ENCODE results near the gene NTF3. TPM values are rescaled to one million over a fixed set of nuclear protein-coding genes. Genes with fewer than 3 reads are reported as not detected.
A peak's percentile ranks its signal among the peaks of the same experiment; 100 is the strongest.

Gene NTF3
- polyA plus RNA-seq, 1 of the 3 experiments (the other 2 are of a cell fraction) = not detected

DNA sequence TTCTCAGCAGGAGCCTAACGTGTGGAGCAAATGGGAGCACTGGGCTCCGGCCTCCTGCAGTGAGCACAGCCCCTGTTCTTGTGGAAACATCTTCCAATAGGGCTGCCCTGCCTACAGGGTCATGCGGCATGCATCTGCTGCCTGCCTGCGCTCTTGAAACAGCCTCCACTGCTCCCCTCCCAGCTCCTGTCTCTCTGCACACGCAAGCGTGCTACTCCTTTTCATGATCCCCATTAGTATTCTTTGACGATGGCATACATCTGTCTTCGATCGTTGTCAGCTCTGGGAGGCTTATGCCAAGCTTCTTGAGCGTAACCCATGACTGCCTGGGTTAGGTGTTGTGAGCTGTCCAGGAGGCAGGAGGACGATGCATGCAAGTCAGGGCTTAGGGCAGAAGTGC, 23.1 kb downstream of the NTF3 start:
- H3K9ac ChIP-seq = no peak overlapping the region
- POLR2A ChIA-PET = interaction anchor here (0.6 kb wide), 1 partner anchor 14 kb away, joined by 3 read pairs; no protein-coding TSS in a partner anchor
- TF ChIP-seq, protein P1, sequence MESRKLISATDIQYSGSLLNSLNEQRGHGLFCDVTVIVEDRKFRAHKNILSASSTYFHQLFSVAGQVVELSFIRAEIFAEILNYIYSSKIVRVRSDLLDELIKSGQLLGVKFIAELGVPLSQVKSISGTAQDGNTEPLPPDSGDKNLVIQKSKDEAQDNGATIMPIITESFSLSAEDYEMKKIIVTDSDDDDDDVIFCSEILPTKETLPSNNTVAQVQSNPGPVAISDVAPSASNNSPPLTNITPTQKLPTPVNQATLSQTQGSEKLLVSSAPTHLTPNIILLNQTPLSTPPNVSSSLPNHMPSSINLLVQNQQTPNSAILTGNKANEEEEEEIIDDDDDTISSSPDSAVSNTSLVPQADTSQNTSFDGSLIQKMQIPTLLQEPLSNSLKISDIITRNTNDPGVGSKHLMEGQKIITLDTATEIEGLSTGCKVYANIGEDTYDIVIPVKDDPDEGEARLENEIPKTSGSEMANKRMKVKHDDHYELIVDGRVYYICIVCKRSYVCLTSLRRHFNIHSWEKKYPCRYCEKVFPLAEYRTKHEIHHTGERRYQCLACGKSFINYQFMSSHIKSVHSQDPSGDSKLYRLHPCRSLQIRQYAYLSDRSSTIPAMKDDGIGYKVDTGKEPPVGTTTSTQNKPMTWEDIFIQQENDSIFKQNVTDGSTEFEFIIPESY (IDR thresholded peaks at IDR 0.05; ENCODE audit: borderline replicate concordance, low read depth) = no peak
- TF ChIP-seq RXRA (IDR thresholded peaks at IDR 0.05; ENCODE audit: borderline replicate concordance, low read depth) (no peak), YY1 (IDR thresholded peaks at IDR 0.05; ENCODE audit: low read depth) (no peak), SIN3A (IDR thresholded peaks at IDR 0.05; ENCODE audit: borderline replicate concordance, low read depth, low read length) (no peak), MXI1 (IDR thresholded peaks at IDR 0.05; ENCODE audit: low read depth, low read length) (no peak), RAD21 (IDR thresholded peaks at IDR 0.05; ENCODE audit: low read length) (no peak), JUND (IDR thresholded peaks at IDR 0.05) (no peak), GATA2 (CRISPR knock-in tag; IDR thresholded peaks at IDR 0.05) (no peak), POLR2AphosphoS5 (IDR thresholded peaks at IDR 0.05; ENCODE audit: low read depth, low read length) (no peak), CHD2 (IDR thresholded peaks at IDR 0.05; ENCODE audit: low read length, partially characterized antibody) (no peak), TAF1 (IDR thresholded peaks at IDR 0.05; ENCODE audit: borderline replicate concordance, low read depth, low read length) (no peak), EP300 (IDR thresholded peaks at IDR 0.05; ENCODE audit: borderline replicate concordance in 1 of 2, low read depth in 1 of 2, low read length in 1 of 2) (no peak), GABPA (IDR thresholded peaks at IDR 0.05; ENCODE audit: low read depth) (no peak)
- TF ChIP-seq, protein P2, sequence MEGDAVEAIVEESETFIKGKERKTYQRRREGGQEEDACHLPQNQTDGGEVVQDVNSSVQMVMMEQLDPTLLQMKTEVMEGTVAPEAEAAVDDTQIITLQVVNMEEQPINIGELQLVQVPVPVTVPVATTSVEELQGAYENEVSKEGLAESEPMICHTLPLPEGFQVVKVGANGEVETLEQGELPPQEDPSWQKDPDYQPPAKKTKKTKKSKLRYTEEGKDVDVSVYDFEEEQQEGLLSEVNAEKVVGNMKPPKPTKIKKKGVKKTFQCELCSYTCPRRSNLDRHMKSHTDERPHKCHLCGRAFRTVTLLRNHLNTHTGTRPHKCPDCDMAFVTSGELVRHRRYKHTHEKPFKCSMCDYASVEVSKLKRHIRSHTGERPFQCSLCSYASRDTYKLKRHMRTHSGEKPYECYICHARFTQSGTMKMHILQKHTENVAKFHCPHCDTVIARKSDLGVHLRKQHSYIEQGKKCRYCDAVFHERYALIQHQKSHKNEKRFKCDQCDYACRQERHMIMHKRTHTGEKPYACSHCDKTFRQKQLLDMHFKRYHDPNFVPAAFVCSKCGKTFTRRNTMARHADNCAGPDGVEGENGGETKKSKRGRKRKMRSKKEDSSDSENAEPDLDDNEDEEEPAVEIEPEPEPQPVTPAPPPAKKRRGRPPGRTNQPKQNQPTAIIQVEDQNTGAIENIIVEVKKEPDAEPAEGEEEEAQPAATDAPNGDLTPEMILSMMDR (IDR thresholded peaks at IDR 0.05) = no peak
- H3K4me1 ChIP-seq (ENCODE audit: control insufficient read depth in 1 of 2, insufficient read depth in 2 of 2, low read depth in 1 of 2, low read length in 1 of 2) = peaks cover 0 to 10% of the 10 kb centered on the region in 2 experiments; a peak in 2 of 4 replicates
- H3K4me2 ChIP-seq = no peak overlapping the region
- no peaks in the 10 kb centered on the region for H3K36me3 ChIP-seq (replicated peaks in 1 of 2; ENCODE audit: control insufficient read depth in 1 of 2, insufficient read depth in 2 of 2, low read length in 1 of 2)
- no peak overlapping the region for H3K27ac ChIP-seq (ENCODE audit: low read depth in 2 of 2, low read length in 1 of 2)
- 24% methylated on average over 10 of the region's 11 CpGs for WGBS (ENCODE audit: low lambda C conversion rate)
- peaks cover 49% of the 10 kb centered on the region for H3K27me3 ChIP-seq (ENCODE audit: insufficient read depth)
- no peaks in the 10 kb centered on the region for H4K20me1 ChIP-seq (ENCODE audit: insufficient read depth)
- H3K9me3 ChIP-seq = no peaks in the 10 kb centered on the region
- H3F3A ChIP-seq (replicated peaks; ENCODE audit: insufficient read depth) = no peaks in the 10 kb centered on the region
- no peaks in the 10 kb centered on the region for H3K9me2 ChIP-seq
- no peak overlapping the region for H2AFZ ChIP-seq (ENCODE audit: low read depth)
- H3K79me2 ChIP-seq (ENCODE audit: insufficient read depth) = no peaks in the 10 kb centered on the region
- no peak for DNase-seq
- CTCF ChIA-PET = interaction anchor here (1.0 kb wide), 1 partner anchor 11 kb away, joined by 4 read pairs; no protein-coding TSS in a partner anchor
- H3K4me3 ChIP-seq (ENCODE audit: low read depth in 2 of 2, low read length in 1 of 2) = no peak overlapping the region

DNA sequence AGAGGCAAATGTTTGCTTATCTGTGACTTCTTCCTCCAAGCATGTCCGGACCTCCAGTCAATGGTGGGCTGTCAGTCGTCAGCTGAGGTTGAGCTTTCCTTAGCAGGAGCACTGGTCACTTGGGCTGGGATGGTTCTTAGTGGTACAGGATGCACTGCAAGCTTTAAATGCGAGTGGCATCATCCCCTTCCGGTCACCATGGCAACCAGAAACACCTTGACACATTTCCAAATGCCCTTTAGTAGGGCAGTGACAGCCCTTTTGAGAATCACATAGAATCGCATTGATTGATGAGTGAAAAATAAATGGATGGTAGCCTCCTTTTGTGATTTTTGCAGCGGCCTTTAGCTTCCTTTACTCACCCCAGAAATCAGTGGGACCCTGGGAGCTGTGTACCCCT, 24.1 kb downstream of the NTF3 start:
- no peak for DNase-seq
- POLR2A ChIA-PET = no interaction called here
- peaks cover 44% of the 10 kb centered on the region for H3K27me3 ChIP-seq (ENCODE audit: insufficient read depth)
- TF ChIP-seq NFIC (IDR thresholded peaks at IDR 0.05; ENCODE audit: borderline replicate concordance) (no peak), TCF12 (IDR thresholded peaks at IDR 0.05) (no peak), ELF1 (IDR thresholded peaks at IDR 0.05) (no peak), TEAD4 (IDR thresholded peaks at IDR 0.05; ENCODE audit: borderline replicate concordance, insufficient read depth) (no peak), FOSL2 (IDR thresholded peaks at IDR 0.05; ENCODE audit: borderline replicate concordance, low read depth) (no peak), RFX5 (IDR thresholded peaks at IDR 0.05; ENCODE audit: low read length) (no peak), SMC3 (IDR thresholded peaks at IDR 0.05; ENCODE audit: low read depth, low read length) (no peak), FOXJ3 (CRISPR knock-in tag; IDR thresholded peaks at IDR 0.05) (no peak), POLR2AphosphoS5 (IDR thresholded peaks at IDR 0.05; ENCODE audit: low read depth, low read length) (no peak), FOXM1 (IDR thresholded peaks at IDR 0.05; ENCODE audit: low read depth) (no peak), JUND (IDR thresholded peaks at IDR 0.05) (no peak), RCOR1 (IDR thresholded peaks at IDR 0.05; ENCODE audit: low read length) (no peak), SIN3A (IDR thresholded peaks at IDR 0.05; ENCODE audit: borderline replicate concordance, low read depth, low read length) (no peak)
- TF ChIP-seq, protein P3, sequence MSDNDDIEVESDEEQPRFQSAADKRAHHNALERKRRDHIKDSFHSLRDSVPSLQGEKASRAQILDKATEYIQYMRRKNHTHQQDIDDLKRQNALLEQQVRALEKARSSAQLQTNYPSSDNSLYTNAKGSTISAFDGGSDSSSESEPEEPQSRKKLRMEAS (IDR thresholded peaks at IDR 0.05; ENCODE audit: low read depth) = no peak
- TF ChIP-seq, protein P2 (IDR thresholded peaks at IDR 0.05) = no peak

More for the DNA sequence above, 24.1 kb downstream of the NTF3 start:
- Histone ChIP-seq H3K9me3 (no peaks in the 10 kb centered on the region), H3K79me2 (ENCODE audit: insufficient read depth) (no peaks in the 10 kb centered on the region), H3K9me2 (no peaks in the 10 kb centered on the region), H3K9ac (no peak overlapping the region), H3K4me1 (ENCODE audit: control insufficient read depth in 1 of 2, insufficient read depth in 2 of 2, low read depth in 1 of 2, low read length in 1 of 2) (peaks cover 0 to 10% of the 10 kb centered on the region in 2 experiments; a peak in 2 of 4 replicates), H3K4me2 (no peak overlapping the region), H3K36me3 (replicated peaks in 1 of 2; ENCODE audit: control insufficient read depth in 1 of 2, insufficient read depth in 2 of 2, low read length in 1 of 2) (no peaks in the 10 kb centered on the region), H2AFZ (ENCODE audit: low read depth) (0 out of 2 replicates have a peak overlapping the region, but pooled peaks have one; percentile 87), H3K4me3 (ENCODE audit: low read depth in 2 of 2, low read length in 1 of 2) (no peak overlapping the region), H4K20me1 (ENCODE audit: insufficient read depth) (no peaks in the 10 kb centered on the region), H3K27ac (ENCODE audit: low read depth in 2 of 2, low read length in 1 of 2) (no peak overlapping the region), H3F3A (replicated peaks; ENCODE audit: insufficient read depth) (no peaks in the 10 kb centered on the region)
- CTCF ChIA-PET = interaction anchor here (0.8 kb wide), 1 partner anchor 600 kb away, joined by 3 read pairs; no protein-coding TSS in a partner anchor
- whole genome bisulfite sequencing (ENCODE audit: low lambda C conversion rate) = 18% methylated on average over 4 of the region's 6 CpGs
